GM12878 (cell line): ENCODE results near the gene TMEM38A. TPM values are rescaled to one million over a fixed set of nuclear protein-coding genes. Genes with fewer than 3 reads are reported as not detected.

Experiments used
- ATAC-seq: fragments of 200-7000 bp; cut with Tn5 transposase; 3 replicates; pipeline ENCODE4 v1.9.1; 2020; ENCODE audit warnings: mild to moderate bottlenecking, moderate library complexity
- BruUV-seq: library from RNA; stranded (reverse); fragments of 400-500 nt; replicated peaks from 2 replicates; lab custom pipeline; 2021; lab: Mats Ljungman, UMichigan
- CTCF ChIA-PET: fragments of 300-600 bp; sonication (Branson Sonifier 250); formaldehyde crosslinking; extraction: SDS; loops from one replicate; lab custom pipeline; 2021; ENCODE audit warnings: inconsistent platforms; lab: Yijun Ruan, JAX
- POLR2A ChIA-PET: fragments of 350-600 bp; formaldehyde crosslinking; extraction: SDS; loops from one replicate; lab custom pipeline; 2021; ENCODE audit warnings: inconsistent platforms; lab: Charles Lee
- RAD21 ChIA-PET: fragments of 300-600 bp; sonication (Branson Sonifier 250); formaldehyde crosslinking; loops from one replicate; lab custom pipeline; 2023; ENCODE audit warnings: antibody characterized with exemption; ENCODE audit not compliant: unreplicated experiment; lab: Charles Lee
- SMC1A ChIA-PET: fragments of 300-600 bp; sonication (Branson Sonifier 250); formaldehyde crosslinking; loops from one replicate; lab custom pipeline; 2023; ENCODE audit not compliant: unreplicated experiment, uncharacterized antibody; lab: Charles Lee
- DNase-seq: peaks from one replicate; pipeline ENCODE4 v3.0.0-alpha.2; 2011; ENCODE audit warnings: low read depth, low spot score
- FAIRE-seq: peaks from 3 replicates; lab custom pipeline; 2011; peaks lifted over from hg19 to GRCh38; lab: Jason Lieb, UNC
- H2AFZ ChIP-seq: 2 replicates; pipeline ENCODE4 v1.6.0; 2011; ENCODE audit warnings: low read depth, low read length, control low read depth; ENCODE audit not compliant: control insufficient read depth
- H3K27ac ChIP-seq: 2 replicates; pipeline ENCODE4 v1.5.1; 2011; ENCODE audit warnings: control low read depth; ENCODE audit not compliant: control insufficient read depth, insufficient read depth
- H3K27me3 ChIP-seq, 2 experiments: replicated peaks in 1 of 2; 2 replicates each; pipeline versions ENCODE4 v1.6.0 to v1.6.1; 2011; ENCODE audit warnings: low read length in 1 of 2; ENCODE audit not compliant: control insufficient read depth in 2 of 2, insufficient read depth in 2 of 2
- H3K36me3 ChIP-seq, 2 experiments: 2 replicates each; pipeline ENCODE4 v1.5.1; 2011; ENCODE audit warnings: low read length in 1 of 2; ENCODE audit not compliant: control insufficient read depth in 2 of 2, insufficient read depth in 2 of 2
- H3K4me1 ChIP-seq: 2 replicates; pipeline ENCODE4 v1.6.1; 2011; ENCODE audit warnings: mild to moderate bottlenecking, low read length, moderate library complexity, mixed read lengths; ENCODE audit not compliant: control insufficient read depth, insufficient read depth
- H3K4me2 ChIP-seq: 2 replicates; pipeline ENCODE4 v1.6.0; 2011; ENCODE audit warnings: control low read depth; ENCODE audit not compliant: control insufficient read depth, insufficient read depth
- H3K4me3 ChIP-seq: fragments of 200-600 bp; sonication (generic); 2 replicates; pipeline ENCODE4 v1.5.1; 2016
- H3K79me2 ChIP-seq: 2 replicates; pipeline ENCODE4 v1.6.0; 2011; ENCODE audit warnings: low read length; ENCODE audit not compliant: control insufficient read depth, insufficient read depth
- H3K9ac ChIP-seq: 2 replicates; pipeline ENCODE4 v1.8.0; 2011; ENCODE audit warnings: low read length, control low read depth, mixed read lengths; ENCODE audit not compliant: control insufficient read depth, insufficient read depth
- H3K9me3 ChIP-seq: replicated peaks from 3 replicates; pipeline ENCODE4 v1.5.1; 2011; ENCODE audit warnings: mild to moderate bottlenecking, low read length; ENCODE audit not compliant: control insufficient read depth, insufficient read depth
- H4K20me1 ChIP-seq: 2 replicates; pipeline ENCODE4 v1.6.0; 2011; ENCODE audit not compliant: control insufficient read depth, insufficient read depth
- BCL3 ChIP-seq: IDR thresholded peaks from 2 replicates; pipeline ENCODE4 v1.6.1; 2011; ENCODE audit warnings: borderline replicate concordance, low read depth, mild to moderate bottlenecking, moderate library complexity, low read length; ENCODE audit not compliant: insufficient read depth, poor library complexity, severe bottlenecking
- CBFB ChIP-seq: IDR thresholded peaks from 2 replicates; pipeline ENCODE4 v1.6.1; 2016; ENCODE audit warnings: antibody characterized with exemption, low read depth
- CEBPB ChIP-seq, 2 experiments: fragments of 150-350 bp in 1 of 2; IDR thresholded peaks; 2 replicates each; pipeline ENCODE4 v1.6.1; 2012 to 2014; ENCODE audit warnings: low read depth in 2 of 2, low read length in 2 of 2, borderline replicate concordance in 1 of 2, inconsistent platforms in 1 of 2
- CREB1 ChIP-seq: IDR thresholded peaks from 2 replicates; pipeline ENCODE4 v1.6.1; 2012; ENCODE audit warnings: low read depth, mild to moderate bottlenecking, inconsistent platforms
- EGR1 ChIP-seq, 2 experiments: IDR thresholded peaks; 1 replicate in 1 of 2; 2 replicates in 1 of 2; pipeline ENCODE4 v1.6.1; 2011 to 2012; ENCODE audit warnings: low read depth in 2 of 2, low read length in 2 of 2, borderline replicate concordance in 1 of 2, mild to moderate bottlenecking in 1 of 2, moderate library complexity in 1 of 2
- FOS ChIP-seq: IDR thresholded peaks from 3 replicates; pipeline ENCODE4 v1.6.1; 2011; ENCODE audit warnings: borderline replicate concordance; ENCODE audit not compliant: insufficient read length; ENCODE audit errors: extremely low read depth
- FOXM1 ChIP-seq: IDR thresholded peaks from 2 replicates; pipeline ENCODE4 v1.6.1; 2012; ENCODE audit warnings: low read depth, mild to moderate bottlenecking, inconsistent platforms, low read length, moderate library complexity
- IRF4 ChIP-seq: IDR thresholded peaks from 2 replicates; pipeline ENCODE4 v1.6.1; 2011; ENCODE audit warnings: low read depth, low read length
- MTA3 ChIP-seq: IDR thresholded peaks from 2 replicates; pipeline ENCODE4 v1.6.1; 2012; ENCODE audit warnings: low read length, inconsistent platforms, borderline replicate concordance
- MXI1 ChIP-seq: fragments of 150-350 bp; IDR thresholded peaks from 2 replicates; pipeline ENCODE4 v1.6.1; 2011; ENCODE audit warnings: low read depth, mild to moderate bottlenecking, inconsistent platforms, low read length, improper control_type of control experiment
- NFIC ChIP-seq: IDR thresholded peaks from 2 replicates; pipeline ENCODE4 v1.6.1; 2012; ENCODE audit warnings: low read depth, mild to moderate bottlenecking, inconsistent platforms, low read length, moderate library complexity
- NR2F1 ChIP-seq: fragments of 450-650 bp; conservative IDR thresholded peaks from 2 replicates; pipeline ENCODE4 v1.6.1; 2017; ENCODE audit warnings: mild to moderate bottlenecking
- PAX5 ChIP-seq: IDR thresholded peaks from 2 replicates; pipeline ENCODE4 v1.6.1; 2011; ENCODE audit warnings: low read depth, low read length, borderline replicate concordance
- PML ChIP-seq: IDR thresholded peaks from 2 replicates; pipeline ENCODE4 v1.6.1; 2012; ENCODE audit warnings: low read length, inconsistent platforms
- POU2F2 ChIP-seq: IDR thresholded peaks from 3 replicates; pipeline ENCODE4 v1.6.1; 2011; ENCODE audit warnings: low read depth, mild to moderate bottlenecking, low read length, borderline replicate concordance
- RUNX3 ChIP-seq: IDR thresholded peaks from 2 replicates; pipeline ENCODE4 v1.6.1; 2012; ENCODE audit warnings: low read length, inconsistent platforms
- SMAD1 ChIP-seq: fragments of 450-650 bp; IDR thresholded peaks from 2 replicates; pipeline ENCODE4 v1.6.1; 2018; ENCODE audit warnings: mild to moderate bottlenecking, low read depth; ENCODE audit not compliant: partially characterized antibody
- SMARCA5 ChIP-seq: fragments of 450-650 bp; IDR thresholded peaks from 2 replicates; pipeline ENCODE4 v1.6.1; 2017; ENCODE audit warnings: mild to moderate bottlenecking
- SP1 ChIP-seq: IDR thresholded peaks from one replicate; pipeline ENCODE4 v1.6.1; 2011; ENCODE audit warnings: low read depth, low read length
- STAT3 ChIP-seq: IDR thresholded peaks from 2 replicates; pipeline ENCODE4 v1.6.1; 2011; ENCODE audit warnings: low read depth, low read length, improper control_type of control experiment
- TBL1XR1 ChIP-seq: IDR thresholded peaks from 2 replicates; pipeline ENCODE4 v1.6.1; 2012; ENCODE audit warnings: low read depth, low read length, improper control_type of control experiment
- TCF3 ChIP-seq: IDR thresholded peaks from 2 replicates; pipeline ENCODE4 v1.6.1; 2012; ENCODE audit warnings: low read depth, mild to moderate bottlenecking, low read length, borderline replicate concordance; ENCODE audit not compliant: insufficient read depth
- YBX1 ChIP-seq: fragments of 450-650 bp; IDR thresholded peaks from 2 replicates; pipeline ENCODE4 v1.6.1; 2016; ENCODE audit warnings: antibody characterized with exemption
- ZNF207 ChIP-seq: fragments of 450-650 bp; IDR thresholded peaks from 2 replicates; pipeline ENCODE4 v1.6.1; 2014; ENCODE audit warnings: antibody characterized with exemption, mild to moderate bottlenecking, borderline replicate concordance
- WGBS: methylation state at CpG from one replicate; pipeline ENCODE4 v1.1.6; 2016; ENCODE audit warnings: low lambda C conversion rate; ENCODE audit not compliant: insufficient replicate concordance, insufficient coverage; ENCODE audit errors: missing lambda C conversion rate; 5-methylcytosine and 5-hydroxymethylcytosine counted together
- in situ Hi-C: fragments of 300-500 bp; cut with MboI; formaldehyde crosslinking; loops from 9 replicates; pipeline ENCODE4 v1.14.3; 2018; ENCODE audit warnings: mixed read lengths
- intact Hi-C: fragments of 100-400 bp; cut with micrococcal nuclease; formaldehyde crosslinking; loops from one replicate; pipeline ENCODE4 v1.14.2; 2022; ENCODE audit not compliant: unreplicated experiment
- polyA plus RNA-seq, 11 experiments: library from polyadenylated mRNA; depleted of rRNA in 4 of 11; unstranded in 6 of 11; stranded (reverse) in 5 of 11; fragments of >200 nt; fragmentation: Nextera tagmentation in 4 of 11; fragmentation: Illumina TruSeq in 1 of 11; extraction: Ambion mirVana in 4 of 11; extraction: Trizol in 1 of 11; gene quantifications; 1 replicate in 1 of 11; 2 replicates in 10 of 11; pipeline versions ENCODE4 v1.2.1 to v1.2.3, GENCODE V29; 2011 to 2016; ENCODE audit warnings: inconsistent platforms in 2 of 11, missing spikeins in 2 of 11, low read depth in 1 of 11
- total RNA-seq, 4 experiments: library from RNA; depleted of rRNA in 3 of 4; stranded (reverse); fragments of >200 nt in 3 of 4; fragmentation: Illumina TruSeq in 1 of 4; extraction: Trizol in 1 of 4; gene quantifications; 2 replicates each; pipeline versions ENCODE4 v1.2.1 to v1.2.3, GENCODE V29; 2013 to 2021

TMEM38A gene
- total and polyA plus RNA-seq, 10 of the 15 experiments (the other 5 are each of a cell fraction or from before 2014, with no cell fraction given) = 4.5 to 22.2 (median 15.0) TPM

- ChIA-PET POLR2A (interaction anchor here (0.5 to 10.3 kb wide), 5 partner anchors 11 to 609 kb away, joined by 3 to 220 read pairs (median 4); partner anchors contain the start of genes SMIM7 and TMEM38A), CTCF (interaction anchor here (9.0 kb wide), 1 partner anchor 41 kb away, joined by 83 read pairs; no protein-coding TSS in a partner anchor), SMC1A (interaction anchor here (1.0 to 10.1 kb wide), 4 partner anchors 40 to 142 kb away, joined by 3 to 164 read pairs (median 6); no protein-coding TSS in a partner anchor), RAD21 (interaction anchor here (9.0 kb wide), 1 partner anchor 40 kb away, joined by 169 read pairs; no protein-coding TSS in a partner anchor)
- Histone ChIP-seq H2AFZ (peak overlapping the region; percentile 20), H3K27ac (peak overlapping the region; percentile 97), H3K4me1 (peaks cover 24% of the 10 kb centered on the region), H3K9ac (peak overlapping the region; percentile 89), H3K27me3 (no peaks in the 10 kb centered on the region), H3K4me2 (peak overlapping the region; percentile 79), H3K9me3 (no peaks in the 10 kb centered on the region; the same call in 2 of the 3 replicates), H3K79me2 (peaks cover 50% of the 10 kb centered on the region), H3K4me3 (peak overlapping the region; percentile 68; the same call in 1 of the 2 replicates), H4K20me1 (no peaks in the 10 kb centered on the region; the same call in 1 of the 2 replicates), H3K36me3 (peaks cover 4 to 18% of the 10 kb centered on the region in 2 experiments; a peak in 3 of 4 replicates)
- DNase-seq = peak; percentile 33
- intact Hi-C loops = loop anchor here (2.0 to 5.0 kb wide), 2 partner anchors 33 to 42 kb away; partner anchors contain the start of genes SMIM7 and TMEM38A
- in situ Hi-C loops = loop anchor here (5.0 kb wide), 1 partner anchor 42 kb away; no protein-coding TSS in a partner anchor
- no peak for FAIRE-seq
- no TSS peak for BruUV-seq
- peak; percentile 12 for ATAC-seq
- whole genome bisulfite sequencing = under 1% methylated on average over 23 of the region's 23 CpGs
- TF ChIP-seq ZNF207 (no peak), PAX5 (no peak), SMAD1 (no peak), FOXM1 (peak; percentile 62; the same call in 1 of the 2 replicates), MXI1 (peak; percentile 55; the same call in 1 of the 2 replicates), RUNX3 (peak; percentile 60), CREB1 (0 out of 2 replicates have a peak, but pooled peaks have one; percentile 26), TBL1XR1 (no peak), CEBPB (IDR thresholded peaks at IDR 0.05; ENCODE audit: borderline replicate concordance in 1 of 2, low read depth in 2 of 2, low read length in 2 of 2) (no peak), SP1 (no peak), FOS (no peak), SMARCA5 (no peak), STAT3 (no peak), IRF4 (no peak), POU2F2 (0 out of 3 replicates have a peak, but pooled peaks have one; percentile 9), PML (peak; percentile 27; the same call in 1 of the 2 replicates), NR2F1 (peak; percentile 89), YBX1 (no peak), BCL3 (peak; percentile 7), MTA3 (0 out of 2 replicates have a peak, but pooled peaks have one; percentile 52), CBFB (no peak), NFIC (peak; percentile 43; the same call in 1 of the 2 replicates), TCF3 (peak; percentile 86), EGR1 (IDR thresholded peaks at IDR 0.05; ENCODE audit: borderline replicate concordance in 1 of 2, low read depth in 2 of 2, low read length in 2 of 2) (no peak; a peak in 1 of 3 replicates)
Observed at GRCh38 chr19:16628984-16629691, 31.8 kb upstream of the TMEM38A start.
